HL-60/S4 (cell line): ENCODE data around the gene MUC5B.
"Not testable (repeated sequence)": the region's sequence is repeated elsewhere in the genome, so short reads cannot be mapped to it uniquely, and the experiment has no call there.

Source experiments
- in situ Hi-C: fragments of 300-500 bp; cut with MboI; formaldehyde crosslinking; loops from 2 replicates; pipeline ENCODE4 v1.14.3; 2022; ENCODE audit warnings: low sequenced_read_pairs

Gene MUC5B

DNA sequence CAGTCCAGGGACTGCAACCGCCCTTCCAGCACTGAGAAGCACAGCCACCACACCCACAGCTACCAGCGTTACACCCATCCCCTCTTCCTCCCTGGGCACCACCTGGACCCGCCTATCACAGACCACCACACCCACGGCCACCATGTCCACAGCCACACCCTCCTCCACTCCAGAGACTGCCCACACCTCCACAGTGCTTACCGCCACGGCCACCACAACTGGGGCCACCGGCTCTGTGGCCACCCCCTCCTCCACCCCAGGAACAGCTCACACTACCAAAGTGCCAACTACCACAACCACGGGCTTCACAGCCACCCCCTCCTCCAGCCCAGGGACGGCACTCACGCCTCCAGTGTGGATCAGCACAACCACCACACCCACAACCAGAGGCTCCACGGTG is 19.9 kb downstream of the MUC5B start:
- in situ Hi-C loops = not testable (repeated sequence)

DNA sequence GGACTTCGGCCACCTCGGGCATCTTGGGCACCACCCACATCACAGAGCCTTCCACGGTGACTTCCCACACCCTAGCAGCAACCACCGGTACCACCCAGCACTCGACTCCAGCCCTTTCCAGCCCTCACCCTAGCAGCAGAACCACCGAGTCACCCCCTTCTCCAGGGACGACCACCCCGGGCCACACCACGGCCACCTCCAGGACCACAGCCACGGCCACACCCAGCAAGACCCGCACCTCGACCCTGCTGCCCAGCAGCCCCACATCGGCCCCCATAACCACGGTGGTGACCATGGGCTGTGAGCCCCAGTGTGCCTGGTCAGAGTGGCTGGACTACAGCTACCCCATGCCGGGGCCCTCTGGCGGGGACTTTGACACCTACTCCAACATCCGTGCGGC is 20.7 kb downstream of the MUC5B start:
- in situ Hi-C loops = not testable (repeated sequence)

DNA sequence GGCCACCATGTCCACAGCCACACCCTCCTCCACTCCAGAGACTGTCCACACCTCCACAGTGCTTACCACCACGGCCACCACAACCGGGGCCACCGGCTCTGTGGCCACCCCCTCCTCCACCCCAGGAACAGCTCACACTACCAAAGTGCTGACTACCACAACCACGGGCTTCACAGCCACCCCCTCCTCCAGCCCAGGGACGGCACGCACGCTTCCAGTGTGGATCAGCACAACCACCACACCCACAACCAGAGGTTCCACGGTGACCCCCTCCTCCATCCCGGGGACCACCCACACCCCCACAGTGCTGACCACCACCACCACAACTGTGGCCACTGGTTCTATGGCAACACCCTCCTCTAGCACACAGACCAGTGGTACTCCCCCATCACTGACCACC is 21.7 kb downstream of the MUC5B start:
- in situ Hi-C loops = not testable (repeated sequence)

DNA sequence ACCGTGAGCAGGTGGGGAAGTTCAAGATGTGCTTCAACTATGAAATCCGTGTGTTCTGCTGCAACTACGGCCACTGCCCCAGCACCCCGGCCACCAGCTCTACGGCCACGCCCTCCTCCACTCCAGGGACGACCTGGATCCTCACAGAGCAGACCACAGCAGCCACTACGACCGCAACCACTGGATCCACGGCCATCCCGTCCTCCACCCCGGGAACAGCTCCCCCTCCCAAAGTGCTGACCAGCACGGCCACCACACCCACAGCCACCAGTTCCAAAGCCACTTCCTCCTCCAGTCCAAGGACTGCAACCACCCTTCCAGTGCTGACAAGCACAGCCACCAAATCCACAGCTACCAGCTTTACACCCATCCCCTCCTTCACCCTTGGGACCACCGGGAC is 22.9 kb downstream of the MUC5B start:
- in situ Hi-C loops = not testable (repeated sequence)

DNA sequence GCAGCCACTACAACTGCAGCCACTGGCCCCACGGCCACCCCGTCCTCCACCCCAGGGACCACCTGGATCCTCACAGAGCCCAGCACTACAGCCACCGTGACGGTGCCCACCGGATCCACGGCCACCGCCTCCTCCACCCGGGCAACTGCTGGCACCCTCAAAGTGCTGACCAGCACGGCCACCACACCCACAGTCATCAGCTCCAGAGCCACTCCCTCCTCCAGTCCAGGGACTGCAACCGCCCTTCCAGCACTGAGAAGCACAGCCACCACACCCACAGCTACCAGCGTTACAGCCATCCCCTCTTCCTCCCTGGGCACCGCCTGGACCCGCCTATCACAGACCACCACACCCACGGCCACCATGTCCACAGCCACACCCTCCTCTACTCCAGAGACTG is 23.4 kb downstream of the MUC5B start:
- in situ Hi-C loops = not testable (repeated sequence)

DNA sequence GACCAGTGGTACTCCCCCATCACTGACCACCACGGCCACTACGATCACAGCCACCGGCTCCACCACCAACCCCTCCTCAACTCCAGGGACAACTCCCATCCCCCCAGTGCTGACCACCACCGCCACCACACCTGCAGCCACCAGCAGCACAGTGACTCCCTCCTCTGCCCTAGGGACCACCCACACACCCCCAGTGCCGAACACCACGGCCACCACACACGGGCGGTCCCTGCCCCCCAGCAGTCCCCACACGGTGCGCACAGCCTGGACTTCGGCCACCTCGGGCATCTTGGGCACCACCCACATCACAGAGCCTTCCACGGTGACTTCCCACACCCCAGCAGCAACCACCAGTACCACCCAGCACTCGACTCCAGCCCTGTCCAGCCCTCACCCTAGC is 24.2 kb downstream of the MUC5B start:
- in situ Hi-C loops = not testable (repeated sequence)

DNA sequence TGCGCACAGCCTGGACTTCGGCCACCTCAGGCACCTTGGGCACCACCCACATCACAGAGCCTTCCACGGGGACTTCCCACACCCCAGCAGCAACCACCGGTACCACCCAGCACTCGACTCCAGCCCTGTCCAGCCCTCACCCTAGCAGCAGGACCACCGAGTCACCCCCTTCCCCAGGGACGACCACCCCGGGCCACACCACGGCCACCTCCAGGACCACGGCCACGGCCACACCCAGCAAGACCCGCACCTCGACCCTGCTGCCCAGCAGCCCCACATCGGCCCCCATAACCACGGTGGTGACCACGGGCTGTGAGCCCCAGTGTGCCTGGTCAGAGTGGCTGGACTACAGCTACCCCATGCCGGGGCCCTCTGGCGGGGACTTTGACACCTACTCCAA is 26.1 kb downstream of the MUC5B start:
- in situ Hi-C loops = not testable (repeated sequence)

DNA sequence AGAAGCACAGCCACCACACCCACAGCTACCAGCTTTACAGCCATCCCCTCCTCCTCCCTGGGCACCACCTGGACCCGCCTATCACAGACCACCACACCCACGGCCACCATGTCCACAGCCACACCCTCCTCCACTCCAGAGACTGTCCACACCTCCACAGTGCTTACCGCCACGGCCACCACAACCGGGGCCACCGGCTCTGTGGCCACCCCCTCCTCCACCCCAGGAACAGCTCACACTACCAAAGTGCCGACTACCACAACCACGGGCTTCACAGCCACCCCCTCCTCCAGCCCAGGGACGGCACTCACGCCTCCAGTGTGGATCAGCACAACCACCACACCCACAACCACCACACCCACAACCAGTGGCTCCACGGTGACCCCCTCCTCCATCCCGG is 27.5 kb downstream of the MUC5B start:
- in situ Hi-C loops = not testable (repeated sequence)

DNA sequence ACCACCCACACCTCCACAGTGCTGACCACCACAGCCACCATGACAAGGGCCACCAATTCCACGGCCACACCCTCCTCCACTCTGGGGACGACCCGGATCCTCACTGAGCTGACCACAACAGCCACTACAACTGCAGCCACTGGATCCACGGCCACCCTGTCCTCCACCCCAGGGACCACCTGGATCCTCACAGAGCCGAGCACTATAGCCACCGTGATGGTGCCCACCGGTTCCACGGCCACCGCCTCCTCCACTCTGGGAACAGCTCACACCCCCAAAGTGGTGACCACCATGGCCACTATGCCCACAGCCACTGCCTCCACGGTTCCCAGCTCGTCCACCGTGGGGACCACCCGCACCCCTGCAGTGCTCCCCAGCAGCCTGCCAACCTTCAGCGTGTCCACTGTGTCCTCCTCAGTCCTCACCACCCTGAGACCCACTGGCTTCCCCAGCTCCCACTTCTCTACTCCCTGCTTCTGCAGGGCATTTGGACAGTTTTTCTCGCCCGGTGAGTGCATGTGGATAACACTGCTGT is 28.4 kb downstream of the MUC5B start:
- in situ Hi-C loops = no loop called here

DNA sequence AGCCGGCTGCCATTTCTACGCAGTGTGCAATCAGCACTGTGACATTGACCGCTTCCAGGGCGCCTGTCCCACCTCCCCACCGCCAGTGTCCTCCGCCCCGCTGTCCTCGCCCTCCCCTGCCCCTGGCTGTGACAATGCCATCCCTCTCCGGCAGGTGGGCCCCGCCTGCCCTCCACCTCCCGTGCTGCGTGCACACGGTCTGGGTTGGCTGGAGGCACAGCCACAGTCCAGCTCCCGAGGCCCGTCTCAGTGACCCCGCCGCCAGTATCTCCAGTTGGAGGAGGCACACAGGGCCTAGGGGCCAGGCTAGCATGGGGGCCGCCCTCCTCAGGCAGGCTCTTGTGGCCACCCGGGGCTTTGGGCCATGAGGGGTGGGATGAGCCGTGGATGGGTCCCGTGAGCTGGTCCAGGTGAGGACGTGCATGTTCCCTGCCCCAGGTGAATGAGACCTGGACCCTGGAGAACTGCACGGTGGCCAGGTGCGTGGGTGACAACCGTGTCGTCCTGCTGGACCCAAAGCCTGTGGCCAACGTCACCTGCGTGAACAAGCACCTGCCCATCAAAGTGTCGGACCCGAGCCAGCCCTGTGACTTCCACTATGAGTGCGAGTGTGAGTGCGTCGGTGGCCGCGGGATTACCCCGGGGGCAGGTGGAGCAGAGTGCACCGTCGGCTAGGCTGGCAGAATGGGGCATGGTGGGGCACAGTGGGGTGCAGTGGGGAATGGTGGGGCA is 29.7 kb downstream of the MUC5B start:
- in situ Hi-C loops = no loop called here

DNA sequence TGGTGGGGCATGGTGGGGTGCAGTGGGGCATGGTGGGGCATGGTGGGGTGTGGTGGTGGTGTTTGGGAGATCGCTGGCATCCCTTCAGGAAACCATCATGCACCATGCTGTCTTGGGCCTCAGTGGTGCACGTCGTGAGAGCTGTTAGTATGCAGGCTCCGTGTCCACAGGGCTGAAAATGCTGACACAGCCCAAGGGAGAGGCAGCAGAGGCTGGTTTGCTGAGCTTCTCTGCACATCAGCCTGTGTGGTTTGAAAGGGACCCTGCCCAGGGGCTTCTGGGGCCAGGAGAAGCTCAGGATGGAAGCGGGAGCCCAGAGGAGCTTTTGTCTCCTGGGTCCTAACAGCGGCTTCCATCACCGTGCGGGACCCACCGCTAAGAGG is 30.2 kb downstream of the MUC5B start:
- in situ Hi-C loops = no loop called here

DNA sequence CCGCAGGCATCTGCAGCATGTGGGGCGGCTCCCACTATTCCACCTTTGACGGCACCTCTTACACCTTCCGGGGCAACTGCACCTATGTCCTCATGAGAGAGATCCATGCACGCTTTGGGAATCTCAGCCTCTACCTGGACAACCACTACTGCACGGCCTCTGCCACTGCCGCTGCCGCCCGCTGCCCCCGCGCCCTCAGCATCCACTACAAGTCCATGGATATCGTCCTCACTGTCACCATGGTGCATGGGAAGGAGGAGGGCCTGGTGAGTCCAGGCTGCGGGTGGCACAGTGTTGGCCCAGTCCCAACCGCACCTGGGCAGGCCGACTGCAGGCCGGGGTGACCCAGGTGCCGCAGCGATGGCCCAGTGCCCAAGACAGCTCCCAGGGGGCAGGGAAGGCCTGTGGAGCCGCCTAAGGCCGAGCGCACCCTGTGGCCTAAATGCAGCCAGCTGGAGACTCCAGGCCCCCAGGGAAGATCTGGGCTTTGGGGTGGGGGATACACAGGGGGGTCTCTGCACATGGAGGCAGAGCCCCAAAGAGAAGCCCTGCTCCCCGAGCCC is 31.3 kb downstream of the MUC5B start:
- in situ Hi-C loops = no loop called here

DNA sequence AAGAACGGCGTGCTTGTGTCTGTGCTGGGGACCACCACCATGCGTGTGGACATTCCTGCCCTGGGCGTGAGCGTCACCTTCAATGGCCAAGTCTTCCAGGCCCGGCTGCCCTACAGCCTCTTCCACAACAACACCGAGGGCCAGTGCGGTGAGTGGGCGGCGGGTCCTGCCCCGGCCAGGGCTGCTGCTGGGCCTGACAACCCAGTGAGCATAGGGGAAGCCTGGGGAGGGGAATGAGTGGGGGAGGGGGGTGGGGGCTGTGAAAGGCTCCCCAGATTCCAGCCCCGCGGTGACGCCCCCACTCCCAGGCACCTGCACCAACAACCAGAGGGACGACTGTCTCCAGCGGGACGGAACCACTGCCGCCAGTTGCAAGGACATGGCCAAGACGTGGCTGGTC is 31.9 kb downstream of the MUC5B start:
- in situ Hi-C loops = no loop called here

DNA sequence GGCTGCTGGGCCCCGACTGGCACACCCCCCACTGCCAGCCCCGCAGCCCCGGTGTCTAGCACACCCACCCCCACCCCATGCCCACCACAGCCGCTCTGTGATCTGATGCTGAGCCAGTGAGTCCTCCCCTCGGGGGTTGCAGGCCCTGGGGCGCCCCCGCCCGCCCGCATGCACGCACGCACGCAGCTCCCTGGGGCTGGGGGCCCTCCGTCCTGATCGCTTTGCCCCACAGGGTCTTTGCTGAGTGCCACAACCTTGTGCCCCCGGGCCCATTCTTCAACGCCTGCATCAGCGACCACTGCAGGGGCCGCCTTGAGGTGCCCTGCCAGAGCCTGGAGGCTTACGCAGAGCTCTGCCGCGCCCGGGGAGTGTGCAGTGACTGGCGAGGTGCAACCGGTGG is 32.3 kb downstream of the MUC5B start:
- in situ Hi-C loops = no loop called here

DNA sequence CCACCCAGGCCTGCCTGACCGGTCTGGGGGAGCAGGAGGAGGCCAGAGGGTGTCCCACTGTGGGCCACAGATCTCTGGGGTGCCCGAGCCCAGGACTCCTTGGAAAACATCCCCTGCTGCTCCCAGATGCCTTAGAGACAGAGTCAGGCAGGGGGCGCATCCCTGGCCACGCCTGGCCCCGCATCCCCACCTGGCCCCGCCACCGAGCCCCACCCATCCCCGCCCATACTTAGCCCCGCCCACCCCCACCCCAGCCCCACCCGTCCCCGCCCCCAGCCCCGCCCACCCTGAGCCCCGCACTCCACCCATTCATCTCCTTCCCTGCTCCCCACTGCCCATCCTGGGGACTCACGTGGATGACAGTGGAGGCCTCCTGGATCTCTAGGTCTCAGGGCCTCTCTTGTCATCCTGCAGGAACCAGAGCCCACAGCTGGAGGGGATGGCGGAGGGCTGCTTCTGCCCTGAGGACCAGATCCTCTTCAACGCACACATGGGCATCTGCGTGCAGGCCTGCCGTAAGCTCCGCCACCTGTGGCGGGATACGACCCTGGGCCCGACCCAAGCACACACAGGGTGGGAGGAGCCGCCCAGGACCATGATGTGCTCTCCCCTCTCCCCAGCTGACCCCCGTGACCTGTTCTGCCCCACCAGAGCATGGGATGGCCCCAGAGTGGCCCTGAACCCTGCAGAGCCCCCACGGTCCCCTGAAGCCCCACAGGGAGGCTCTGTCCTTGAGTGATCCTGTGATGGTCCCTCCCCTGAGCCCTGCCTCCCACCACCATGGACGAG is 33.6 kb downstream of the MUC5B start:
- in situ Hi-C loops = no loop called here

DNA sequence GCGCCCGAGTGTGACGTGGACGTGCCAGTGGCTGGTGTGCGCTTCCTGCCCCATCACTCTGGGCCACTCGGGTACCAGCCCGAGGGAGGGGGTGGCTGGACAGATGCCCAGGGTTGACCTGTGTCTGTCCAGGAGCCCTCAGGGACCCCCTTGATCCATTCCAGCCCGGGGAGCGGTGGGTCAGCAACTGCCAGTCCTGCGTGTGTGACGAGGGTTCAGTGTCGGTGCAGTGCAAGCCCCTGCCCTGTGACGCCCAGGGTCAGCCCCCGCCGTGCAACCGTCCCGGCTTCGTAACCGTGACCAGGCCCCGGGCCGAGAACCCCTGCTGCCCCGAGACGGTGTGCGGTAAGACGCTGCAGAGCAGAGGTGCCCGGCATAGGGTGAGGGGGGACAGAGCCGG is 34.5 kb downstream of the MUC5B start:
- in situ Hi-C loops = no loop called here

DNA sequence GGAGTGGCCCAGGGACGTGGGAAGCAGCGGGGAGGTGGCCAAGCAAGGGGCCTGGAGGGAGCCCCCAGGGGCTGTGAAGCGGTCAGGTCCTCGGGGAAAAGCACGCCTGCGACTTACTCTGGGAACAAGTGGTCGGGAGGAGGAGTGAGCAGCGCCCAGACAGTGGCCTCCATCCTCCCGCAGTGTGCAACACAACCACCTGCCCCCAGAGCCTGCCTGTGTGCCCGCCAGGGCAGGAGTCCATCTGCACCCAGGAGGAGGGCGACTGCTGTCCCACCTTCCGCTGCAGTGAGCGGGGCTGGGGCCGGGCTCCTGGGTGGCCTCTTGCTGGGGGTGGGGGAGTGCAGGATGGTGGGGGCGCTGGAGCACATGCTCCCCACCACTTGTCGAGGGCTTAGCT is 35.0 kb downstream of the MUC5B start:
- in situ Hi-C loops = no loop called here

DNA sequence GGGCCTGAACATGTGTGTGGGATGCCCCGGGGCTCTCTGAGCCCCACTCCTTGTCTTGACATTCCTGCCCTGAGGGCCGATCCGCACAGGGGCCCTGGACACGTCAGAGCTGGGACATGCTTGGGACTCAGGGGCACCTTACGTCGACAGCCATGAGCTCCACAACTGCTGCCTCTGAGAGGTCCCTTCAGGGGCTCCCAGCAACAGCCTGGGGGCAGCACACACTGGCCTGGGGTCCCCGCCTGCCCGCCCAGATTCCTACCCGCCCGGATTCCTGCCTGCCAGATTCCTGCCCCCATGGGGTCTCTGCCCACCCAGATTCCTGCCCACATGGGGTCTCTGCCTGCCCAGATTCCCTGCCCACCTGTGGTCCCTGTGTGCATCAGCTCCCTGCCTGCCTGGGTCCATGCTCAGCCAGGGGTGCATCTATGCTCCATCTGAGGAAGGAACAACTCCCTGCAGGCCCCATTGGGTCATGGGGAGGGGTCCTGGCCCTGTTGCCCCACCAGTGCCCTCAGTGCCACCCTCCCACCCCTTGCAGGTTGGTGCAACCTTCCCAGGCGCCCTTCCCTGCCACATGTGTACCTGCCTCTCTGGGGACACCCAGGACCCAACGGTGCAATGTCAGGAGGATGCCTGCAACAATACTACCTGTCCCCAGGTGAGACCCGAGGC is 35.7 kb downstream of the MUC5B start:
- in situ Hi-C loops = no loop called here

DNA sequence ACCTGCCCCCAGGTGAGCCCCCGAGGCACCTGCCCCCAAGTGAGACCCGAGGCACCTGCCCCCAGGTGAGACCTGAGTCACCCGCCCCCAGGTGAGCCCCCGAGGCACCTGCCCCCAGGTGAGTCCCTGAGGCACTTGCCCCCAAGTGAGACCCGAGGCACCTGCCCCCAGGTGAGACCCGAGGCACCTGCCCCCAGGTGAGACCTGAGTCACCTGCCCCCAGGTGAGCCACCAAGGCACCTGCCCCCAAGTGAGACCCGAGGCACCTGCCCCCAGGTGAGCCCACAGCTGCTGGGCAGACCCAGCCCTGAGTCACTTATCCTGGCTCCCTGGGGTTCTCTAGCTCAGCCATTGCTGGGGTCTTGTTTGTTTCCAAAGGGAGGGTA is 36.2 kb downstream of the MUC5B start:
- in situ Hi-C loops = no loop called here

DNA sequence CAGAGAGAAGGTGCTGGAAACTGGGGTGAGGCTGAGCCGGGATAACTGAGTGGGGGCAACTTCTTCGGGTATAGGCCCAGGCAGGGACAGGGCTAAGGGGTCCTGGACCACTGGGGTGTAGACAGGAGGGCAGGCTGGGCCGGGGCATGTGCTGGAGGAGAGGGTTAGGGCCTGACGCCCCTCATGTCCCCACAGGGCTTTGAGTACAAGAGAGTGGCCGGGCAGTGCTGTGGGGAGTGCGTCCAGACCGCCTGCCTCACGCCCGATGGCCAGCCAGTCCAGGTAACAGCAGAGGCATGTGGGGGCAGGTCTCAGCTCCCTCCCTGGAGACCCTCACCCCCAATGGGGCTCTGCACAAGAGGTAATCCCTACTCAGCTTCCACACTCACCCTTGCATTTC is 36.7 kb downstream of the MUC5B start:
- in situ Hi-C loops = no loop called here

DNA sequence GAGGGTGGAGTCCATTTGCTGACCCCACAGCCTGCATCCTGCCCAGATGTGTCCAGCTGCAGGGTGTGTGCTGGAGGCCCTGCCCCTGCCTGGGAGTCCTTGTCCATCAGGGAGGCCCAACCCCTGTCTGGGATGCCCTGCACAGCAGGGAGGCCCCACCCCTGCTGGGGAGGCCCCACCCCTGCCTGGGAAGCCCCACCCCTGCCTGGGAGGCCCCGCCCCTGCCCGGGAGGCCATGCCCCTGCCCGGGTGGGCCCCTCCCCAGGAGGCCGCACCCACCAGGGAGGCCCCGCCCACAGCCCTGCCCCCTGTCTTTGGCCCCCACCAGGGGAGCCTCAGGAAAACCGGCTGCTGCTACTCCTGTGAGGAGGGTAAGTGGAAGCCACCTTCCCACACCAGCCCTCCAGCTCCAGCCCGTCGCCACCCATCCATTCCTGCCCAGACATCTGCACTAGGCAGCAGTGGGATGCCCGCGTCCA is 37.2 kb downstream of the MUC5B start:
- in situ Hi-C loops = no loop called here
